ENCODE results near the gene MPPED1. TPM values are rescaled to one million over a fixed set of nuclear protein-coding genes. Genes with fewer than 3 reads are reported as not detected.

The MPPED1 gene
- total and polyA plus RNA-seq, 4 donors = 0.89 to 6.5 (median 4.1) TPM

- no peaks in the 10 kb centered on the region for H3K36me3 ChIP-seq (ENCODE audit: control insufficient read depth in 4 of 4, insufficient read depth in 3 of 4, low read depth in 1 of 4, low read length in 3 of 4)
- H3K4me1 ChIP-seq (ENCODE audit: control insufficient read depth in 4 of 4, insufficient read depth in 4 of 4, low read length in 3 of 4) = no peaks in the 10 kb centered on the region
- H3K27me3 ChIP-seq (ENCODE audit: control insufficient read depth in 4 of 4, insufficient read depth in 4 of 4, low read length in 3 of 4) = no peaks in the 10 kb centered on the region
- no peaks in the 10 kb centered on the region for H3K9me3 ChIP-seq (ENCODE audit: control insufficient read depth in 4 of 4, low read length in 3 of 4)
- H3K4me3 ChIP-seq (ENCODE audit: low read depth in 1 of 3, low read length in 3 of 3) = no peak overlapping the region
- 83% methylated on average over 7 of the region's 7 CpGs for WGBS
- TF ChIP-seq HNF4A (conservative IDR thresholded peaks at IDR 0.05) = no peak
- no peak for TF ChIP-seq JUND (IDR thresholded peaks at IDR 0.05)
- H3K9ac ChIP-seq (ENCODE audit: low read depth in 1 of 2, low read length in 2 of 2) = no peak overlapping the region
- H3K27ac ChIP-seq (ENCODE audit: low read depth in 1 of 2, low read length in 2 of 2) = no peak overlapping the region
- no peak for DNase-seq (ENCODE audit: low spot score)
Observed at GRCh38 chr22:43424201-43424600, 12.4 kb downstream of the MPPED1 start.

GRCh38 chr22:43424666-43425630 lies 13.1 kb downstream of the MPPED1 start:
- no peaks in the 10 kb centered on the region for H3K9me3 ChIP-seq (ENCODE audit: control insufficient read depth in 4 of 4, low read length in 3 of 4)
- no peak for TF ChIP-seq YY1 (IDR thresholded peaks at IDR 0.05)
- no peak for TF ChIP-seq RXRA (IDR thresholded peaks at IDR 0.05)
- no peak for TF ChIP-seq JUND (IDR thresholded peaks at IDR 0.05)
- no peak for TF ChIP-seq SP1 (IDR thresholded peaks at IDR 0.05)
- no peak for TF ChIP-seq GABPA (IDR thresholded peaks at IDR 0.05 in 1 of 2, conservative IDR thresholded peaks at IDR 0.05 in 1 of 2)
- TF ChIP-seq MAX (IDR thresholded peaks at IDR 0.05) = no peak
- TF ChIP-seq TAF1 (conservative IDR thresholded peaks at IDR 0.05) = no peak
- TF ChIP-seq NR2F2 (IDR thresholded peaks at IDR 0.05) = no peak
- no peak for TF ChIP-seq FOXA1 (IDR thresholded peaks at IDR 0.05)
- no peak for TF ChIP-seq ATF3 (IDR thresholded peaks at IDR 0.05)
- no peak for TF ChIP-seq ZBTB33 (IDR thresholded peaks at IDR 0.05)
- H3K27ac ChIP-seq (ENCODE audit: low read depth in 1 of 2, low read length in 2 of 2) = no peak overlapping the region
- WGBS = 85% methylated on average over 39 of the region's 39 CpGs
- DNase-seq (ENCODE audit: low spot score) = no peak
- no peak overlapping the region for H3K4me3 ChIP-seq (ENCODE audit: low read depth in 1 of 3, low read length in 3 of 3)
- no peaks in the 10 kb centered on the region for H3K36me3 ChIP-seq (ENCODE audit: control insufficient read depth in 4 of 4, insufficient read depth in 3 of 4, low read depth in 1 of 4, low read length in 3 of 4)
- H3K9ac ChIP-seq (ENCODE audit: low read depth in 1 of 2, low read length in 2 of 2) = no peak overlapping the region
- no peaks in the 10 kb centered on the region for H3K4me1 ChIP-seq (ENCODE audit: control insufficient read depth in 4 of 4, insufficient read depth in 4 of 4, low read length in 3 of 4)
- no peaks in the 10 kb centered on the region for H3K27me3 ChIP-seq (ENCODE audit: control insufficient read depth in 4 of 4, insufficient read depth in 4 of 4, low read length in 3 of 4)

- no peaks in the 10 kb centered on the region for H3K36me3 ChIP-seq (ENCODE audit: control insufficient read depth in 4 of 4, insufficient read depth in 3 of 4, low read depth in 1 of 4, low read length in 3 of 4)
- no peak overlapping the region for H3K4me3 ChIP-seq (ENCODE audit: low read depth in 1 of 3, low read length in 3 of 3)
- DNase-seq (ENCODE audit: low spot score) = no peak
- no peak overlapping the region for H3K9ac ChIP-seq (ENCODE audit: low read depth in 1 of 2, low read length in 2 of 2)
- H3K9me3 ChIP-seq (ENCODE audit: control insufficient read depth in 4 of 4, low read length in 3 of 4) = no peaks in the 10 kb centered on the region
- 90% methylated on average over 22 of the region's 22 CpGs for WGBS
- no peaks in the 10 kb centered on the region for H3K27me3 ChIP-seq (ENCODE audit: control insufficient read depth in 4 of 4, insufficient read depth in 4 of 4, low read length in 3 of 4)
- H3K4me1 ChIP-seq (ENCODE audit: control insufficient read depth in 4 of 4, insufficient read depth in 4 of 4, low read length in 3 of 4) = no peaks in the 10 kb centered on the region
- H3K27ac ChIP-seq (ENCODE audit: low read depth in 1 of 2, low read length in 2 of 2) = no peak overlapping the region
- TF ChIP-seq REST (IDR thresholded peaks at IDR 0.05) (no peak), FOXA1 (IDR thresholded peaks at IDR 0.05) (no peak), ATF3 (IDR thresholded peaks at IDR 0.05) (no peak), HNF4A (conservative IDR thresholded peaks at IDR 0.05) (no peak), TAF1 (conservative IDR thresholded peaks at IDR 0.05) (no peak), EGR1 (IDR thresholded peaks at IDR 0.05; ENCODE audit: low read depth in 2 of 2) (no peak), RAD21 (IDR thresholded peaks at IDR 0.05) (no peak), CTCF (IDR thresholded peaks at IDR 0.05; ENCODE audit: low read depth, low read length, missing input control) (no peak), GABPA (IDR thresholded peaks at IDR 0.05 in 1 of 2, conservative IDR thresholded peaks at IDR 0.05 in 1 of 2) (no peak), SP1 (IDR thresholded peaks at IDR 0.05) (no peak), HNF4G (IDR thresholded peaks at IDR 0.05) (no peak)
Observed at GRCh38 chr22:43425976-43426785, 14.4 kb downstream of the MPPED1 start.

Measured in liver (tissue), 9 donors.